Measurements from ENCODE around the gene AK8.

- TF ChIP-seq CTCF (IDR thresholded peaks at IDR 0.05; ENCODE audit: low read depth, low read length, missing input control) = no peak
- TF ChIP-seq TAF1 (conservative IDR thresholded peaks at IDR 0.05) = no peak
- TF ChIP-seq SP1 (IDR thresholded peaks at IDR 0.05) = no peak
- no peak for TF ChIP-seq JUND (IDR thresholded peaks at IDR 0.05)
- TF ChIP-seq REST (IDR thresholded peaks at IDR 0.05) = no peak
- no peak for TF ChIP-seq HNF4A (conservative IDR thresholded peaks at IDR 0.05)
- TF ChIP-seq EGR1 (IDR thresholded peaks at IDR 0.05; ENCODE audit: low read depth in 2 of 2) = no peak
Measured at GRCh38 chr9:132846918-132847515, 31.1 kb downstream of the AK8 start.
